Calu3 (cell line): ENCODE data around the gene FASTK. TPM values are rescaled to one million over a fixed set of nuclear protein-coding genes. Genes with fewer than 3 reads are reported as not detected.

Source experiments
- BruUV-seq: library from RNA; stranded (reverse); fragments of 400-500 nt; replicated peaks from 2 replicates; lab custom pipeline; 2021; lab: Mats Ljungman, UMichigan
- CTCF ChIA-PET: fragments of 300-600 bp; sonication (Branson Sonifier 250); formaldehyde crosslinking; loops from one replicate; lab custom pipeline; 2022; ENCODE audit warnings: antibody characterized with exemption; lab: Charles Lee
- DNase-seq: peaks from one replicate; pipeline ENCODE4 v3.0.0; 2022
- H3K27ac Mint-ChIP-seq: one replicate; pipeline ENCODE4 v1.8.0; 2022; ENCODE audit warnings: mixed read lengths; ENCODE audit not compliant: unreplicated experiment
- H3K27me3 Mint-ChIP-seq: one replicate; pipeline ENCODE4 v1.8.0; 2022; ENCODE audit warnings: mixed read lengths; ENCODE audit not compliant: unreplicated experiment
- H3K36me3 Mint-ChIP-seq: one replicate; pipeline ENCODE4 v1.8.0; 2022; ENCODE audit warnings: mild to moderate bottlenecking, moderate library complexity, mixed read lengths; ENCODE audit not compliant: insufficient read depth, unreplicated experiment
- H3K4me1 Mint-ChIP-seq: one replicate; pipeline ENCODE4 v1.8.0; 2022; ENCODE audit warnings: mild to moderate bottlenecking, low read depth, mixed read lengths; ENCODE audit not compliant: unreplicated experiment
- H3K4me3 Mint-ChIP-seq: one replicate; pipeline ENCODE4 v1.8.0; 2022; ENCODE audit warnings: mild to moderate bottlenecking, low read depth, moderate library complexity, mixed read lengths; ENCODE audit not compliant: unreplicated experiment
- H3K9me3 Mint-ChIP-seq: one replicate; pipeline ENCODE4 v1.8.0; 2022; ENCODE audit warnings: low read depth, mixed read lengths; ENCODE audit not compliant: unreplicated experiment
- CTCF ChIP-seq: fragments of 200-600 bp; IDR thresholded peaks from one replicate; pipeline ENCODE4 v1.8.0; 2022; ENCODE audit warnings: antibody characterized with exemption; ENCODE audit not compliant: unreplicated experiment
- intact Hi-C: fragments of 100-400 bp; cut with micrococcal nuclease; formaldehyde crosslinking; loops from one replicate; pipeline ENCODE4 v1.10.0; 2022; ENCODE audit not compliant: unreplicated experiment
- total RNA-seq: library from RNA; stranded (reverse); gene quantifications from 2 replicates; pipeline ENCODE4 v1.2.3, GENCODE V29; 2022

The FASTK gene
- total RNA-seq, 1 experiment from 2014 or later: 113 TPM

GRCh38 chr7:151103973-151104372 lies 23.4 kb upstream of the FASTK start:
- H3K36me3 Mint-ChIP-seq: peaks cover 11% of the 10 kb centered on the region
- H3K4me1 Mint-ChIP-seq: no peaks in the 10 kb centered on the region
- intact Hi-C loops: no loop called here
- H3K9me3 Mint-ChIP-seq: no peaks in the 10 kb centered on the region
- TF ChIP-seq CTCF: no peak
- no peak overlapping the region for H3K27ac Mint-ChIP-seq
- DNase-seq: no peak
- BruUV-seq: no TSS peak
- H3K27me3 Mint-ChIP-seq: no peaks in the 10 kb centered on the region
- CTCF ChIA-PET: no interaction called here
- H3K4me3 Mint-ChIP-seq: no peak overlapping the region

GRCh38 chr7:151102991-151103390 lies 22.4 kb upstream of the FASTK start:
- H3K27ac Mint-ChIP-seq: no peak overlapping the region
- no peaks in the 10 kb centered on the region for H3K9me3 Mint-ChIP-seq
- no peak overlapping the region for H3K4me3 Mint-ChIP-seq
- BruUV-seq: no TSS peak
- intact Hi-C loops: no loop called here
- CTCF ChIA-PET: no interaction called here
- no peak for TF ChIP-seq CTCF
- peaks cover 11% of the 10 kb centered on the region for H3K36me3 Mint-ChIP-seq
- no peaks in the 10 kb centered on the region for H3K27me3 Mint-ChIP-seq
- no peaks in the 10 kb centered on the region for H3K4me1 Mint-ChIP-seq
- DNase-seq: no peak

- Mint-ChIP-seq H3K4me1 (no peaks in the 10 kb centered on the region), H3K4me3 (no peak overlapping the region), H3K27me3 (no peaks in the 10 kb centered on the region), H3K36me3 (peaks cover 11% of the 10 kb centered on the region), H3K27ac (no peak overlapping the region), H3K9me3 (no peaks in the 10 kb centered on the region)
- no peak for TF ChIP-seq CTCF
- BruUV-seq: no TSS peak
- DNase-seq: no peak
- intact Hi-C loops: no loop called here
- CTCF ChIA-PET: no interaction called here
Measured at GRCh38 chr7:151101621-151102396, 21.2 kb upstream of the FASTK start.

- intact Hi-C loops: no loop called here
- no peak overlapping the region for H3K4me3 Mint-ChIP-seq
- no peak for TF ChIP-seq CTCF
- no TSS peak for BruUV-seq
- no peaks in the 10 kb centered on the region for H3K27me3 Mint-ChIP-seq
- no peak overlapping the region for H3K27ac Mint-ChIP-seq
- CTCF ChIA-PET: no interaction called here
- peaks cover 17% of the 10 kb centered on the region for H3K36me3 Mint-ChIP-seq
- DNase-seq: no peak
- no peaks in the 10 kb centered on the region for H3K9me3 Mint-ChIP-seq
- H3K4me1 Mint-ChIP-seq: no peaks in the 10 kb centered on the region
Measured at GRCh38 chr7:151100921-151101320, 20.3 kb upstream of the FASTK start.
